SK-N-SH treated with all-trans-retinoic acid at 6 μM for 48 hours (cell line): ENCODE data around the gene RNF135.
A peak's percentile ranks its signal among the peaks of the same experiment; 100 is the strongest.

Experiments used
- ATAC-seq: fragments of 200-7000 bp; cut with Tn5 transposase; 3 replicates; pipeline ENCODE4 v1.9.1; 2020; ENCODE audit warnings: mild to moderate bottlenecking, moderate library complexity
- ARNTL ChIP-seq: fragments of 450-650 bp; formaldehyde crosslinking; IDR thresholded peaks from 2 replicates; pipeline ENCODE4 v1.5.0; 2020; ENCODE audit warnings: low read depth, mild to moderate bottlenecking, moderate library complexity, borderline replicate concordance
- BACH2 ChIP-seq: fragments of 250-450 bp; sonication (Bioruptor Pico); IDR thresholded peaks from 2 replicates; pipeline ENCODE4 v1.9.0; 2021; ENCODE audit warnings: mild to moderate bottlenecking, borderline replicate concordance
- CREB5 ChIP-seq: fragments of 250-450 bp; sonication (Bioruptor Pico); IDR thresholded peaks from 2 replicates; pipeline ENCODE4 v1.5.1; 2020; ENCODE audit warnings: low read depth, mild to moderate bottlenecking, moderate library complexity
- CSRNP3 ChIP-seq: fragments of 250-450 bp; sonication (Bioruptor Pico); IDR thresholded peaks from 2 replicates; pipeline ENCODE4 v1.5.1; 2021; ENCODE audit warnings: mild to moderate bottlenecking, moderate library complexity
- ISL1 ChIP-seq: fragments of 250-450 bp; sonication (Bioruptor Pico); IDR thresholded peaks from 2 replicates; pipeline ENCODE4 v2.1.2; 2022; ENCODE audit warnings: mild to moderate bottlenecking, moderate library complexity
- OSR1 ChIP-seq: fragments of 250-450 bp; sonication (Bioruptor Pico); IDR thresholded peaks from 2 replicates; pipeline ENCODE4 v1.8.0; 2022; ENCODE audit warnings: moderate library complexity, mild to moderate bottlenecking, inconsistent platforms
- POU6F1 ChIP-seq: fragments of 250-450 bp; sonication (Bioruptor Pico); IDR thresholded peaks from 2 replicates; pipeline ENCODE4 v1.8.0; 2021; ENCODE audit warnings: low read depth, mild to moderate bottlenecking, moderate library complexity, borderline replicate concordance
- PPARA ChIP-seq: fragments of 250-450 bp; sonication (Bioruptor Pico); IDR thresholded peaks from 2 replicates; pipeline ENCODE4 v1.5.0; 2020; ENCODE audit warnings: mild to moderate bottlenecking, borderline replicate concordance
- RARB ChIP-seq: fragments of 250-450 bp; sonication (Bioruptor Pico); IDR thresholded peaks from 2 replicates; pipeline ENCODE4 v1.8.0; 2021; ENCODE audit warnings: mild to moderate bottlenecking, moderate library complexity
- SNAI2 ChIP-seq: fragments of 250-450 bp; sonication (Bioruptor Pico); IDR thresholded peaks from 2 replicates; pipeline ENCODE4 v1.5.0; 2020; ENCODE audit warnings: mild to moderate bottlenecking, moderate library complexity
- TCF4 ChIP-seq: fragments of 250-450 bp; sonication (Bioruptor Pico); IDR thresholded peaks from 2 replicates; pipeline ENCODE4 v1.8.0; 2021; ENCODE audit warnings: mild to moderate bottlenecking, moderate library complexity, borderline replicate concordance
- TSHZ2 ChIP-seq: fragments of 250-450 bp; sonication (Bioruptor Pico); IDR thresholded peaks from 2 replicates; pipeline ENCODE4 v1.5.0; 2020; ENCODE audit warnings: mild to moderate bottlenecking, moderate library complexity
- ZC3H10 ChIP-seq: fragments of 250-450 bp; sonication (Bioruptor Pico); IDR thresholded peaks from 2 replicates; pipeline ENCODE4 v1.5.1; 2021; ENCODE audit warnings: mild to moderate bottlenecking, moderate library complexity
- ZFP3 ChIP-seq: fragments of 250-450 bp; sonication (Bioruptor Pico); IDR thresholded peaks from 2 replicates; pipeline ENCODE4 v1.5.0; 2020; ENCODE audit warnings: mild to moderate bottlenecking, moderate library complexity
- ZFP30 ChIP-seq: fragments of 450-650 bp; formaldehyde crosslinking; IDR thresholded peaks from 2 replicates; pipeline ENCODE4 v1.5.0; 2022; ENCODE audit warnings: mild to moderate bottlenecking, moderate library complexity
- ZNF565 ChIP-seq: fragments of 450-650 bp; formaldehyde crosslinking; conservative IDR thresholded peaks from 2 replicates; pipeline ENCODE4 v1.5.0; 2020; ENCODE audit warnings: low read depth, mild to moderate bottlenecking, moderate library complexity
- ZNF70 ChIP-seq: fragments of 450-650 bp; formaldehyde crosslinking; IDR thresholded peaks from 2 replicates; pipeline ENCODE4 v1.5.0; 2020; ENCODE audit warnings: mild to moderate bottlenecking, moderate library complexity
- ZNF8 ChIP-seq: fragments of 450-650 bp; formaldehyde crosslinking; IDR thresholded peaks from 2 replicates; pipeline ENCODE4 v1.5.0; 2020; ENCODE audit warnings: mild to moderate bottlenecking, moderate library complexity
- TF ChIP-seq, protein P1 (sequence below): fragments of 250-450 bp; sonication (Bioruptor Pico); IDR thresholded peaks from 2 replicates; pipeline ENCODE4 v1.8.0; 2020; ENCODE audit warnings: mild to moderate bottlenecking, moderate library complexity, borderline replicate concordance

Gene RNF135, protein sequence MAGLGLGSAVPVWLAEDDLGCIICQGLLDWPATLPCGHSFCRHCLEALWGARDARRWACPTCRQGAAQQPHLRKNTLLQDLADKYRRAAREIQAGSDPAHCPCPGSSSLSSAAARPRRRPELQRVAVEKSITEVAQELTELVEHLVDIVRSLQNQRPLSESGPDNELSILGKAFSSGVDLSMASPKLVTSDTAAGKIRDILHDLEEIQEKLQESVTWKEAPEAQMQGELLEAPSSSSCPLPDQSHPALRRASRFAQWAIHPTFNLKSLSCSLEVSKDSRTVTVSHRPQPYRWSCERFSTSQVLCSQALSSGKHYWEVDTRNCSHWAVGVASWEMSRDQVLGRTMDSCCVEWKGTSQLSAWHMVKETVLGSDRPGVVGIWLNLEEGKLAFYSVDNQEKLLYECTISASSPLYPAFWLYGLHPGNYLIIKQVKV

GRCh38 chr17:30970831-30971567 lies at the start of gene RNF135:
Gene RNF135, plus strand, starts transcription at chr17:30971039. Its CDS starts 35 bp downstream, at chr17:30971074.
- ATAC-seq = no peak
- TF ChIP-seq ZNF8 (CRISPR knock-in tag) = no peak
- no peak for TF ChIP-seq ZNF70 (CRISPR knock-in tag)
- TF ChIP-seq RARB (CRISPR knock-in tag) = no peak
- TF ChIP-seq BACH2 = no peak
- no peak for TF ChIP-seq TSHZ2
- TF ChIP-seq ARNTL (CRISPR knock-in tag) = no peak
- TF ChIP-seq CREB5 (CRISPR knock-in tag) = no peak
- TF ChIP-seq SNAI2 (CRISPR knock-in tag) = no peak
- TF ChIP-seq ZFP30 (CRISPR knock-in tag) = no peak
- TF ChIP-seq TCF4 (CRISPR knock-in tag) = no peak
- TF ChIP-seq, protein P1, sequence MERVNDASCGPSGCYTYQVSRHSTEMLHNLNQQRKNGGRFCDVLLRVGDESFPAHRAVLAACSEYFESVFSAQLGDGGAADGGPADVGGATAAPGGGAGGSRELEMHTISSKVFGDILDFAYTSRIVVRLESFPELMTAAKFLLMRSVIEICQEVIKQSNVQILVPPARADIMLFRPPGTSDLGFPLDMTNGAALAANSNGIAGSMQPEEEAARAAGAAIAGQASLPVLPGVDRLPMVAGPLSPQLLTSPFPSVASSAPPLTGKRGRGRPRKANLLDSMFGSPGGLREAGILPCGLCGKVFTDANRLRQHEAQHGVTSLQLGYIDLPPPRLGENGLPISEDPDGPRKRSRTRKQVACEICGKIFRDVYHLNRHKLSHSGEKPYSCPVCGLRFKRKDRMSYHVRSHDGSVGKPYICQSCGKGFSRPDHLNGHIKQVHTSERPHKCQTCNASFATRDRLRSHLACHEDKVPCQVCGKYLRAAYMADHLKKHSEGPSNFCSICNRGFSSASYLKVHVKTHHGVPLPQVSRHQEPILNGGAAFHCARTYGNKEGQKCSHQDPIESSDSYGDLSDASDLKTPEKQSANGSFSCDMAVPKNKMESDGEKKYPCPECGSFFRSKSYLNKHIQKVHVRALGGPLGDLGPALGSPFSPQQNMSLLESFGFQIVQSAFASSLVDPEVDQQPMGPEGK = no peak
- TF ChIP-seq ZFP3 (CRISPR knock-in tag) = no peak

- peak; percentile 51 for ATAC-seq
- TF ChIP-seq ZNF70 (CRISPR knock-in tag) (no peak), ZNF565 (CRISPR knock-in tag) (no peak), ZC3H10 (CRISPR knock-in tag) (no peak), ARNTL (CRISPR knock-in tag) (no peak), POU6F1 (no peak), ZNF8 (CRISPR knock-in tag) (no peak), CSRNP3 (CRISPR knock-in tag) (no peak), SNAI2 (CRISPR knock-in tag) (no peak), ISL1 (no peak), ZFP3 (CRISPR knock-in tag) (no peak), CREB5 (CRISPR knock-in tag) (no peak), PPARA (no peak), BACH2 (no peak), OSR1 (CRISPR knock-in tag) (no peak)
- TF ChIP-seq, protein P1 = no peak
These were observed 49.2 kb upstream of the RNF135 start, which contains the start of gene ADAP2 for GRCh38 chr17:30921544-30922196. Gene ADAP2, plus strand, starts transcription at chr17:30921945. Its CDS starts 70 bp downstream, at chr17:30922015.
